Measurements from ENCODE around the gene SPATA13. TPM values are rescaled to one million over a fixed set of nuclear protein-coding genes. Genes with fewer than 3 reads are reported as not detected.

The SPATA13 gene
- total and polyA plus RNA-seq, 7 experiments from 2014 or later: 62.2 to 104 (median 96.2) TPM

DNA sequence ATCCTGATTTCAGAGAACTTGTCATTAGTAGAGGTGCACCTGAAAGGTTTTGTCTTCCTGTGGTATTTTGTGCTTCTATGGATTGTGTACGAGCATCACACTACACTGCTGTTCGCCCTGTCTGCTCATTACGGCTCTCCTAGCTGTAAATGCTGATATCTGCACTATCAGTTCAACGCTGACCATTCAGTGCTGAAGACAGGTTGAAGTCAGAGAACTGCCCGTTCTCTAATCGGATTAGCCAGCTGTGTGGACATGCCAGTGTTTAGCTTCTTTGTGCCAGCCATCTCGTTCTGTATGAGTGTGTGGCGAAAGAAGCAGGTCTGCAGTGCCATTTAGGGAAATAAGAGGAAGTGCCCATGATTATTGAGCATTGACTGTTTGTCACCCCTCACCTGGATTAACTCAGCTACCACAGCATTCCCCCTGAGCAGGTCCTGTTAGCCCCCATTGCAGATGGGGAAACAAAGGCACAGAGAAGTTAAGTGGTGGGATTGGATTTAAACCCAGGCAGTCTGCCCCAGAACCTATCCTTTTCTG is 127.3 kb downstream of the SPATA13 start:
- peaks cover 14 to 65% (median 32%) of the 10 kb centered on the region in 5 donors for H3K36me3 Mint-ChIP-seq
- no peaks in the 10 kb centered on the region for H3K9me3 Mint-ChIP-seq
- DNase-seq: no peak
- H3K27me3 Mint-ChIP-seq: no peaks in the 10 kb centered on the region
- Histone ChIP-seq H3K27me3 (ENCODE audit: control insufficient read depth in 2 of 2, insufficient read depth in 2 of 2, low read length in 2 of 2) (no peaks in the 10 kb centered on the region), H3K36me3 (ENCODE audit: control insufficient read depth in 2 of 3, insufficient read depth in 3 of 3, low read length in 3 of 3) (peaks cover 32 to 97% (median 50%) of the 10 kb centered on the region in 3 experiments), H3K4me1 (ENCODE audit: control insufficient read depth in 2 of 2, insufficient read depth in 2 of 2, low read length in 2 of 2) (no peaks in the 10 kb centered on the region), H3K9me3 (ENCODE audit: control insufficient read depth in 2 of 3, low read length in 3 of 3) (no peaks in the 10 kb centered on the region), H3K27ac (ENCODE audit: low read depth, low read length) (no peak overlapping the region), H3K4me3 (ENCODE audit: low read length) (no peak overlapping the region)
- peaks cover 5 to 13% (median 7%) of the 10 kb centered on the region in 7 donors for H3K4me1 Mint-ChIP-seq
- H3K27ac Mint-ChIP-seq: peak overlapping the region in 3 of 9 donors; percentile 40 to 63 (median 54)
- ChIA-PET POLR2A (interaction anchor here (0.6 to 1.4 kb wide), 2 partner anchors 14 to 383 kb away, joined by 3 read pairs; no protein-coding TSS in a partner anchor), CTCF (interaction anchor here (0.8 kb wide), 2 partner anchors 9 to 57 kb away, joined by 3 to 4 read pairs; no protein-coding TSS in a partner anchor)
- ATAC-seq: no peak
- peak overlapping the region in 1 of 10 donors; percentile 22 for H3K4me3 Mint-ChIP-seq
- intact Hi-C loops (cut with micrococcal nuclease): loop anchor here (2.0 to 5.0 kb wide), 2 partner anchors 13 to 36 kb away; no protein-coding TSS in a partner anchor

- no peak for ATAC-seq
- Mint-ChIP-seq H3K36me3 (peaks cover 17 to 67% (median 35%) of the 10 kb centered on the region in 5 donors), H3K4me3 (no peak overlapping the region), H3K27me3 (no peaks in the 10 kb centered on the region), H3K27ac (no peak overlapping the region), H3K9me3 (no peaks in the 10 kb centered on the region), H3K4me1 (peaks cover 0 to 6% (median 2%) of the 10 kb centered on the region in 7 donors)
- Histone ChIP-seq H3K4me3 (ENCODE audit: low read length) (no peak overlapping the region), H3K27ac (ENCODE audit: low read depth, low read length) (no peak overlapping the region), H3K4me1 (ENCODE audit: control insufficient read depth in 2 of 2, insufficient read depth in 2 of 2, low read length in 2 of 2) (no peaks in the 10 kb centered on the region), H3K9me3 (ENCODE audit: control insufficient read depth in 2 of 3, low read length in 3 of 3) (no peaks in the 10 kb centered on the region), H3K36me3 (ENCODE audit: control insufficient read depth in 2 of 3, insufficient read depth in 3 of 3, low read length in 3 of 3) (peaks cover 36 to 97% (median 60%) of the 10 kb centered on the region in 3 experiments), H3K27me3 (ENCODE audit: control insufficient read depth in 2 of 2, insufficient read depth in 2 of 2, low read length in 2 of 2) (no peaks in the 10 kb centered on the region)
- CTCF ChIA-PET: no interaction called here
- POLR2A ChIA-PET: no interaction called here
- intact Hi-C loops (cut with micrococcal nuclease): loop anchor here (2.0 to 5.0 kb wide), 2 partner anchors 14 to 37 kb away; no protein-coding TSS in a partner anchor
- DNase-seq: no peak
Observed at GRCh38 chr13:24288870-24289269, 128.3 kb downstream of the SPATA13 start.

DNA sequence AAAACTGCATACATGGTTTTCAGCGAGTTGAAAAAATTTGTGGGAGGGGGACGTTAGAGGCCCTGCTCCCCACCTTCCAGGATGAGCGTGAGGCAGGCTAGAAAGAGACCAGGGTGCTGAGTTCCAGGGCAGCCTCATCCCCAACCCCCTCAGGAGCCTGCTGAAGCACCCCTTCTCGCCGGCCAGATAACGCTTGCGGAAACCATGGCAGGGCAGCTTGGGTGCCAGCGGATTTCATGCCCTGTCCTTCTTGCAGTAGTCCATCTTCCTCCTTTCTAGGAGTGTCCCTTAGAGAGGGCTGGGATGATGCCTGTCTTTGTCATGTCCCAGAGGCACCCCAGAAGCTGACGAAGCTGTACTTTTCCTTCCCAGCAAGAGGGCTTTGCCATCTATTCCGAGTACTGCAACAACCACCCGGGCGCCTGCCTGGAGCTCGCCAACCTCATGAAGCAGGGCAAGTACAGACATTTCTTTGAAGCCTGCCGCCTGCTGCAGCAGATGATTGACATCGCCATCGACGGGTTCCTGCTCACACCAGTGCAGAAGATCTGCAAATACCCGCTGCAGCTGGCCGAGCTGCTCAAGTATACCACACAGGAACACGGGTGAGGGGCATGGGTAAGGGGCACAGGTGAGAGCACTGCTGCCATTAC is 129.9 kb downstream of the SPATA13 start:
- peaks cover 20 to 72% (median 41%) of the 10 kb centered on the region in 5 donors for H3K36me3 Mint-ChIP-seq
- Histone ChIP-seq H3K27ac (ENCODE audit: low read depth, low read length) (no peak overlapping the region), H3K9me3 (ENCODE audit: control insufficient read depth in 2 of 3, low read length in 3 of 3) (no peaks in the 10 kb centered on the region), H3K36me3 (ENCODE audit: control insufficient read depth in 2 of 3, insufficient read depth in 3 of 3, low read length in 3 of 3) (peaks cover 52 to 97% (median 74%) of the 10 kb centered on the region in 3 experiments), H3K4me3 (ENCODE audit: low read length) (no peak overlapping the region), H3K4me1 (ENCODE audit: control insufficient read depth in 2 of 2, insufficient read depth in 2 of 2, low read length in 2 of 2) (no peaks in the 10 kb centered on the region), H3K27me3 (ENCODE audit: control insufficient read depth in 2 of 2, insufficient read depth in 2 of 2, low read length in 2 of 2) (no peaks in the 10 kb centered on the region)
- no peaks in the 10 kb centered on the region for H3K9me3 Mint-ChIP-seq
- ATAC-seq: no peak
- intact Hi-C loops (cut with micrococcal nuclease): no loop called here
- ChIA-PET POLR2A (interaction anchor here (1.7 kb wide), 1 partner anchor 16 kb away, joined by 6 read pairs; no protein-coding TSS in a partner anchor), CTCF (interaction anchor here (0.6 to 0.7 kb wide), 2 partner anchors 20 to 374 kb away, joined by 3 to 5 read pairs; no protein-coding TSS in a partner anchor)
- peak overlapping the region in 5 of 9 donors; percentile 37 to 65 (median 47) for H3K27ac Mint-ChIP-seq
- DNase-seq: no peak
- no peak overlapping the region for H3K4me3 Mint-ChIP-seq
- no peaks in the 10 kb centered on the region for H3K27me3 Mint-ChIP-seq
- peaks cover 0 to 3% (median 0%) of the 10 kb centered on the region in 7 donors for H3K4me1 Mint-ChIP-seq

DNA sequence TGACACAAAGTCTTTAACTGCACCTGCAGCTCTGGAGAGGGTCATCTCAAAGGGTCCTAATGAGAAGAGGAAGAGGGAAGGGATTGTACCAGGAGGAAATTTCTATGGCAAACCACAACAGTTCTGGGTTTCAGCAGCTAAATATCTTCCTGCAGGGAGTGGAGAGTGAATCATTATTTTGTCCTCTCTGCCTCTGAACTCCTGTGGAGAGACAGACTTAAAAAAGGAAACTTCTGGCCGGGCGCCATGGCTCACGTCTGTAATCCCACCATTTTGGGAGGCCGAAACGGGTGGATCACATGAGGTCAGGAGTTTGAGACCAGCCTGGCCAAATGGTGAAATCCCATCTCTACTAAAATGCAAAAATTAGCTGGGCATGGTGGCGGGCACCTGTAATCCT is 132.0 kb downstream of the SPATA13 start:
- CTCF ChIA-PET: interaction anchor here (0.6 kb wide), 1 partner anchor 22 kb away, joined by 3 read pairs; no protein-coding TSS in a partner anchor
- Mint-ChIP-seq H3K27ac (peak overlapping the region in 2 of 9 donors; percentile 49 to 52), H3K4me3 (no peak overlapping the region), H3K9me3 (no peaks in the 10 kb centered on the region), H3K4me1 (peaks cover 0 to 3% (median 0%) of the 10 kb centered on the region in 7 donors), H3K27me3 (no peaks in the 10 kb centered on the region), H3K36me3 (peaks cover 25 to 84% (median 55%) of the 10 kb centered on the region in 5 donors)
- intact Hi-C loops (cut with micrococcal nuclease): no loop called here
- Histone ChIP-seq H3K27ac (ENCODE audit: low read depth, low read length) (no peak overlapping the region), H3K36me3 (ENCODE audit: control insufficient read depth in 2 of 3, insufficient read depth in 3 of 3, low read length in 3 of 3) (peaks cover 67 to 98% (median 78%) of the 10 kb centered on the region in 3 experiments), H3K27me3 (ENCODE audit: control insufficient read depth in 2 of 2, insufficient read depth in 2 of 2, low read length in 2 of 2) (no peaks in the 10 kb centered on the region), H3K4me3 (ENCODE audit: low read length) (no peak overlapping the region), H3K9me3 (ENCODE audit: control insufficient read depth in 2 of 3, low read length in 3 of 3) (no peaks in the 10 kb centered on the region), H3K4me1 (ENCODE audit: control insufficient read depth in 2 of 2, insufficient read depth in 2 of 2, low read length in 2 of 2) (no peaks in the 10 kb centered on the region)
- ATAC-seq (no peak), DNase-seq (no peak)
- POLR2A ChIA-PET: interaction anchor here (0.9 kb wide), 1 partner anchor 35 kb away, joined by 3 read pairs; no protein-coding TSS in a partner anchor

- Mint-ChIP-seq H3K36me3 (peaks cover 28 to 86% (median 55%) of the 10 kb centered on the region in 5 donors), H3K4me3 (no peak overlapping the region), H3K27ac (peak overlapping the region in 2 of 9 donors; percentile 66 to 88), H3K9me3 (no peaks in the 10 kb centered on the region), H3K4me1 (peaks cover 0 to 6% (median 0%) of the 10 kb centered on the region in 7 donors), H3K27me3 (no peaks in the 10 kb centered on the region)
- Histone ChIP-seq H3K27me3 (ENCODE audit: control insufficient read depth in 2 of 2, insufficient read depth in 2 of 2, low read length in 2 of 2) (no peaks in the 10 kb centered on the region), H3K9me3 (ENCODE audit: control insufficient read depth in 2 of 3, low read length in 3 of 3) (no peaks in the 10 kb centered on the region), H3K36me3 (ENCODE audit: control insufficient read depth in 2 of 3, insufficient read depth in 3 of 3, low read length in 3 of 3) (peaks cover 67 to 98% (median 85%) of the 10 kb centered on the region in 3 experiments), H3K4me1 (ENCODE audit: control insufficient read depth in 2 of 2, insufficient read depth in 2 of 2, low read length in 2 of 2) (no peaks in the 10 kb centered on the region), H3K4me3 (ENCODE audit: low read length) (no peak overlapping the region), H3K27ac (ENCODE audit: low read depth, low read length) (no peak overlapping the region)
- intact Hi-C loops (cut with micrococcal nuclease): no loop called here
- no peak for ATAC-seq
- DNase-seq: no peak
- POLR2A ChIA-PET: interaction anchor here (1.7 kb wide), 1 partner anchor 42 kb away, joined by 4 read pairs; no protein-coding TSS in a partner anchor
- CTCF ChIA-PET: interaction anchor here (1.4 kb wide), 1 partner anchor 43 kb away, joined by 3 read pairs; no protein-coding TSS in a partner anchor
Observed at GRCh38 chr13:24293746-24294145, 133.2 kb downstream of the SPATA13 start.

DNA sequence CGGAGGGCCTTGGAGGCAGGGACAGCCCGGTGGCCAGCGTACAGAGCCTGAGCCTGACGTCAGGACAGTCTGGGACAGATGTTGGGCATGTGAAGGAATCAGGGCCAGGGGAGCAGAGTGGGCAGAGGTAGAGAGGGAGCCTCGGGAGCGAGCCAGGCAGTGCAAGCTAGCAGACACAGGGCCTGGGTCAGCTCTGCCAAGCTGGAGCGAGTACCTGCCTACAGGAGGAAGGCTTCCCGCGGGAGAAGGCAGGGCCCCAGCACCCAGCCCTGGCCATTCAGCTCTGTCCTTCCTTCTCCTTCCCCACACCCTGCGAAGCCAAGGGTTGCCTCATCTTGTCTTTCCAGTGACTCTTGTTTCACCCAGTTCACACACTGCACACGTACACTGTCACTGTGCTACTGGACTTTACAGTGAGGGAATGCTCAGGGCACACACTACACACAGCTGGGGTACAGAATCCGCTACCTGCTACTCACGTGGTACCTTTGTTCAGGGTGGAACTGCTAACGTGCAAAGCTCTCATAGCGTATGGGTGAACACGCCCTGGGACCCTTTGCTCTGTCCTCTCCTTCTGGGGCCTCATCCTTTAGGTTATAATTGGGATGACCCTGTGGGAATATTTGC is 139.1 kb downstream of the SPATA13 start:
- Mint-ChIP-seq H3K9me3 (peaks cover 0 to 4% (median 0%) of the 10 kb centered on the region in 11 donors), H3K4me3 (no peak overlapping the region), H3K27ac (peak overlapping the region in 7 of 9 donors; percentile 15 to 78 (median 55)), H3K36me3 (peaks cover 18 to 87% (median 57%) of the 10 kb centered on the region in 5 donors), H3K27me3 (no peaks in the 10 kb centered on the region), H3K4me1 (peaks cover 0 to 11% (median 0%) of the 10 kb centered on the region in 7 donors)
- ChIA-PET POLR2A (no interaction called here), CTCF (no interaction called here)
- ATAC-seq (peak; percentile 17), DNase-seq (no peak)
- Histone ChIP-seq H3K9me3 (ENCODE audit: control insufficient read depth in 2 of 3, low read length in 3 of 3) (no peaks in the 10 kb centered on the region), H3K4me1 (ENCODE audit: control insufficient read depth in 2 of 2, insufficient read depth in 2 of 2, low read length in 2 of 2) (no peaks in the 10 kb centered on the region), H3K27ac (ENCODE audit: low read depth, low read length) (no peak overlapping the region), H3K36me3 (ENCODE audit: control insufficient read depth in 2 of 3, insufficient read depth in 3 of 3, low read length in 3 of 3) (peaks cover 56 to 100% (median 66%) of the 10 kb centered on the region in 3 experiments), H3K27me3 (ENCODE audit: control insufficient read depth in 2 of 2, insufficient read depth in 2 of 2, low read length in 2 of 2) (no peaks in the 10 kb centered on the region), H3K4me3 (ENCODE audit: low read length) (no peak overlapping the region)
- intact Hi-C loops (cut with micrococcal nuclease): loop anchor here in 1 of 2 donors (10.0 kb wide), 1 partner anchor 255 kb away; no protein-coding TSS in a partner anchor

Measured in naive thymus-derived CD4-positive, alpha-beta T cell (primary cell).